NT2/D1 (cell line): Measurements from ENCODE around the gene WNK2.

ENCODE experiments used
- SUZ12 ChIP-seq: IDR thresholded peaks from 2 replicates; pipeline ENCODE4 v1.6.1; 2011; ENCODE audit not compliant: insufficient read length, insufficient read depth; ENCODE audit errors: extremely low read depth
- YY1 ChIP-seq: IDR thresholded peaks from 2 replicates; pipeline ENCODE4 v1.6.1; 2011; ENCODE audit not compliant: insufficient read length, insufficient read depth
- ZNF274 ChIP-seq: IDR thresholded peaks from 2 replicates; pipeline ENCODE4 v1.6.1; 2011; ENCODE audit warnings: mild to moderate bottlenecking, low read depth, low read length

GRCh38 chr9:93265972-93266371 lies 82.0 kb downstream of the WNK2 start:
- TF ChIP-seq ZNF274, result no peak
- no peak for TF ChIP-seq YY1
- TF ChIP-seq SUZ12, result no peak
